Prostate gland (tissue), 2 donors: ENCODE results near the gene USP15. TPM values are rescaled to one million over a fixed set of nuclear protein-coding genes. Genes with fewer than 3 reads are reported as not detected.

Experiments
- small RNA-seq, 2 donors: library from RNA; depleted of rRNA; stranded (forward); fragments of <200 nt; gene quantifications; one replicate each; pipeline ENCODE3, GENCODE V24; 2016
- total RNA-seq, 2 donors: library from RNA; depleted of rRNA; stranded (reverse); fragments of >200 nt; gene quantifications; one replicate each; pipeline ENCODE4 v1.1.0, GENCODE V29; 2016

USP15 gene
- total RNA-seq, 2 donors from 2014 or later: 33.6 to 59.4 TPM

Small RNA genes within 50 kb of the gene (small RNA-seq; reads per million reads assigned to genes)
- gene RF00017: 0 reads per million in 2 donors
- 0 reads per million in 2 donors for gene RNU6-595P

Other genes with a start within 250 kb of the USP15 start
- 10 to 100 TPM; 48.6 to 66.3 TPM for gene MON2, start 206.4 kb downstream of the USP15 start, total RNA-seq